GM21390 (cell line): ENCODE data around the gene SDF2.
"Not testable (repeated sequence)": the region's sequence is repeated elsewhere in the genome, so short reads cannot be mapped to it uniquely, and the experiment has no call there.

Experiments used
- ATAC-seq: cut with Tn5 transposase; IDR thresholded peaks from one replicate; pipeline ENCODE4 v1.9.1; 2021; ENCODE audit not compliant: unreplicated experiment

SDF2 gene

GRCh38 chr17:28635506-28635905 is 26.2 kb downstream of the SDF2 start:
- no peak for ATAC-seq

DNA sequence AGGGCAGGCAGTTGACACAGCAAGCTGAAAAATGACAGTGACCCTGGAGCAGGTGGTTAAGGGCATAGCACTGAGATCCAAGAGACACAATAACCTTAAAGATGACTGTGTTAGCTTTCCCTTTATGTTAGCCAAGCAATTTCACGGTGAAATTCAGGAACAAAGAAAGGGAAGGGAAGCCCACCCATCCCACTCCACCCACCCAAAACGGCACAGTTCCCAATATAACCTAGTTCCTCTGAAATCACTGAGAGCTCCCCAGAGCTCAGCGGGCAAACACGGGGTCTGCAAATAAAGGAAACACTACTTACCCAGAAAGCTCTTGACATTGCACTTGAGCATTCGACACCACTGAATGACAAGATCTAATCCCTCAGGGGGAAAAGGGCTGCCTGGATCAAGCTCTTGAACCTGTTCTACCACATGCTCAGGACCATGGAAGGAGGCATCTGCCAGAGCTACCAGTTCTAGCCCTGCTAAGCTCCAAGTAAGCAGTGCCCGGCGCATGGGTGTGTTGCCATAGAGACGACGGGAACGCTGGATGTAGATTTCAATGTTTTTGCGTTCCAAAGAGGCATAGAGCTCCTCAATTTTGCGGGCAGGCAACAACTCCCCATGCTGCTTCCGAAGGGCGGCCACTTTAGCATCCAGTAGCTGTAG is 27.4 kb downstream of the SDF2 start:
- no peak for ATAC-seq

- ATAC-seq: no peak
Observed at GRCh38 chr17:28626818-28627217, 34.9 kb downstream of the SDF2 start.

DNA sequence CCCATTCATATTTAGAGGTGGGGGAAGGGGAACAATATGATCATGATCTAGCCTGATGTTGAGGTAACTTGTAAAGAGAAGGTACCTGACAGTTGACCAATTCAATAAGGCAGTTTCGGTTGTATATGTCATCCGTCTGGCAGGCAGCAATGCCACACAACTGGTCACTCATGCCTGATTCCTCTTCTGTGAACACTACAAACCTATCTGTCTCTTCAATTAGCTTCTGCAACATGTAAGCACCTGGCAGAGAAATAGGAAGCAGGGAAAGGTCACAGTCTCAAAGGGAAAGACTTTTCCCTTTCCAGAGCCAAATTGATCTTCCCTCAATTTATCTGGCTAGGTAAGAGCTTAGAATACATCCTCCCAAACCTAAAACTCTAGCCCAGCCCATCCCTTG is 37.6 kb downstream of the SDF2 start:
- no peak for ATAC-seq

GRCh38 chr17:28623696-28624095 is 38.0 kb downstream of the SDF2 start:
- ATAC-seq: no peak

DNA sequence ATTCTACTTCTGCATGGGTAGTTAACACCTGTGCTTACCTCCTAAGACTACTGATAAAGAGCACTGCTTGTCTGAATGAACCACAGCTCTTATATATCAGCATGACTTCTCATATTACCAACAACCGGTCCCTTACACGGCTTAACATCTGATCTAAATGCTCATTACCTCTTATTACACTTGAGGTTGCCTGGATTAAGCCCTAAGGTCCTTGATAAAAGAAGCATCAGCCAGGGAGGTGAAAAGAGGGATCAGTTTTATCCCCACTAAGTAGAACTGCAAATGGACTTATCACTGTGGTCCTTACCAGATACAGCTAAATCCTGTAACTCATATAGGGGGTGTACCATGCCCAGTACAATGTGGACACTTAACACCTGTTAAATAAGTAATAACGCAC is 39.5 kb downstream of the SDF2 start:
- ATAC-seq: no peak

- no peak for ATAC-seq
Observed at GRCh38 chr17:28620010-28620409, 41.7 kb downstream of the SDF2 start.

- no peak for ATAC-seq
Observed at GRCh38 chr17:28618464-28618863, 43.2 kb downstream of the SDF2 start.

DNA sequence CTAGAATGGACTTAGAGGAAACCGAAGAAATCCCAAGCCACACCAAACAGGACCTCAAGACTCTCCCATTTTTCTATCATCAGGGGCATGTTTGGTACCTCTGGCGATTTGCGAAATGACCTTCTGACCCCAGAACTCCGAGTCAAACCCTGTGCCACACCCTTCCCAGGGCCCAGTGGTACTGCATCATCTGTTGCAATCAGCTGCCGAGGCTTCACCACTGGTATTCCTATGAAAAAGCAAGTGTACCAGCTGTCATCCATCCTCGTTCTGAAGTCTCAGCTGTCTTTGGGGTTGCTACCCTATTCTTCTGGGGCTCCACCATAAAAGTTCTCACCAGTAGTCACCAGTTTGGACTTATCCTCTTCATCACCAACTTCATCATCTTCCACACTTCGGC is 45.4 kb downstream of the SDF2 start:
- ATAC-seq: no peak

DNA sequence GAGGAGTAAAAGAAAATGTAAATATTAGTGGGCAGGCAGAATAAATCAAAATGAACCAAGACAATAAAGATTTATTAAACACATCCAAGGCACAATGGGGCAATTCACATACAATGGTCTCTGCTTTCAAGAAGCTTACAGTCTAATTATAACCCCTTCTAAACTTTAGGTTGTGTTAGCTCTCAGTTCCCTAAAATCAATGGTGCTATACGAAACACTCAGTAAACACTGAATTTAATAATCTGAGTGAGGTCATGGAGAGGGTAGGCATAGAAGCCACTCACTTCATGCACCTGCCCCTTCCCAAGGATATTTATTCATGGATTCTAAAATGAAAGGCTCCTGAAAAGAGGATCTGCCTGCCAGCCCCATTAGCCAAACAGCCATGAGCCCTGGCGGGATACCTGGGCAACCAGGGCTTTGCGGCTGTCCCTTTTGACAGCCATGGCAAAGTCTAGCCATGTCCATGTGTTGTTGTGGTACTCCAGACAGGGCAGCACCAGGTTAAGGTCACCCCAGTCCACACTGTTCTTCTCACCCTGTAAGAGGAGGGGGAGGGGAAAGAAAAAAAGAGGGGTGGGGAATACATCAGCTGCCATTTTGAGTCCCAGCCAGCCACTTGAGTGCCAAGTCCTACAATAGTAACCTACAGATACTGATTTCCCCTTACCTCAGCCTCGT is 46.3 kb downstream of the SDF2 start:
- no peak for ATAC-seq

GRCh38 chr17:28613931-28614381 is 47.8 kb downstream of the SDF2 start, which contains the start of gene RSKR:
Gene RSKR, minus strand, starts transcription at chr17:28614185. Its CDS starts 24 bp downstream, at chr17:28614161.
- no peak for ATAC-seq

DNA sequence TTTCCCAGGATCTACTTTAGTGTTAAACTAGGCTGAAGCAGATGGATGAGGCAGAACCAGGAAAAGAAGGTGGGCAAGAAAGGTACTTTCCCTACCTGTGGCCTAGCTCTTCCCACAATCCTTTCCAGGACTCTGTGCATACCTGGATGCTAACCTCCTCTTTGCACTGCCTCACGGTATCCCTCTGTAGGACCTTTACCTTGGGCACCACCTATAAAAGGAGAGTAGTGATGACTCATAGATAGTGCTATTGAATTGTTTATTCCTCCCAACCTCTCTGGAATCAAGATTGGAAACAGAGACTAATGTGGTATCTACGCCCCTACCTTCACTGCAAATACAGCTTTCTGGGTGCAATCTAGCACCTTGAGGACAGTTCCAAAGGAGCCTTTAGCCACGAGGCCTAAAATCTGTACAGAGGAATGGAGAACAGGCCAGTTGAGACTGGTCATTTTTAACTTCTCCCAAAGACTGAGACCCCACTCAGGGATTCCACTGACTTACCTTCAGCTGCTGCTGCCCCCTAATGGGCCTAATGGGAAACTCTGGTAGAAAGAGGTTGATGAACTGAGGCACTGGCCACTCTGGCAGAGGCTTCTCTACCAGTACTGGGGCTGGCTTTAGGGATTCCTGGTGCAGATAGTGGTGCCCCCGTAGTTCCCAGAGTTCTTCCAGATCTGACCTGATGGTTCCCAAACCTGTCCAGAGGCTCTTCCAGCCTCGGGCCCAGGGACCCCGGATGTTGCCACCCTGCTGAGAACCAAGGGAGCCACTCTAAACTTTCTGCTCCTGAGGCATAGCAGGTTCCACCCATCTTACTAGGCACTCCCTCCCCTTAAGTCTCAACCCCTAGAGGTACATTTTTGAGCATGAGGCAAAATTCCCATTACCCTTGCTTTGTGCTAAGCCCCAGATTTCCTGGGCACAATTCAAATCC is 48.5 kb downstream of the SDF2 start:
- ATAC-seq: no peak

- ATAC-seq: no peak
Observed at GRCh38 chr17:28612531-28612930, 49.2 kb downstream of the SDF2 start.

DNA sequence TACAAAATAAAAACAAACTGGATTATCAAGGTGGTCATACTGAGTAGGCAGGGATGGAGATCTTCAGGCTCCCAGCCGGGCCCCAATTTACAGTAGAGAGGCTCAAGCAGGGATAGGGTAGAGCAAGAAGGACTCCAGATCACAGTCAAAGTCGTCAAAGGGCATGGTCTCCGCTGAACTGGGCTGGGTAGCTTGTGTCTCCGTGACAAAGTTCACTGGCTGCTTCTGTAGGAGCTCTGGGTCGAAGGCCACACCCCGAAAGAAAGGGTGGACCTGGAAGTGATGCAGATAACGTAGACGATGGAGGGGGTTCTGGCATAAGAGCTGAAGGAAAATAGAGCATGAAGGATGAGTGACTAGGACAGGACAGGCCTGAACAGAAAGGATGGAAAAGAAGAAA is 51.3 kb downstream of the SDF2 start:
- no peak for ATAC-seq

GRCh38 chr17:28604031-28604430 is 57.7 kb downstream of the SDF2 start:
- not testable (repeated sequence) for ATAC-seq

- peak; percentile 45 for ATAC-seq
Observed at GRCh38 chr17:28599311-28600184, 62.2 kb downstream of the SDF2 start.

GRCh38 chr17:28598799-28599310 is 62.9 kb downstream of the SDF2 start, which contains the start of gene SPAG5:
Gene SPAG5, minus strand, starts transcription at chr17:28599025. Its CDS starts 79 bp downstream, at chr17:28598946.
- peak; percentile 76 for ATAC-seq

DNA sequence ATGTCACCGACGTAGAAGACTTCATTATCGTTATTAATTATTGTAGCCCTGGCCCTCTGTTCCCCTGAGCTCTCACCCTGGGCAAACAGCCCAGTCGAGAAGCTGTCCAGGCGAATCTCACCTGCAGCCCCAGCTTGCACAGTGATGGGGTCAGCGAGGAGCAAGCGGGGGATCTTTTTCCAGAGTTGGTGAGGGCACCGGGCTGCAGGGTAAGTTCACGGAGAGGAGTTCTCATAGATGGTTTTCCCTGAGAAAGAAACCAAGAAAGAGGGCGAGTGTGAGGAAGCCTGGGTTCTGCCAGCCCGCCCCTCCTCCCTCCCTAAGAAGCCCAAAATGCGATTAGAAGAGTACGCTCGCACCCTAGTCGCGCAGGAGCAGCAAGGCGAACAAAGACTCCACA is 63.3 kb downstream of the SDF2 start:
- ATAC-seq: no peak
